ENCODE data around the gene LYL1.

The LYL1 gene

GRCh38 chr19:13060964-13061927, 41.4 kb downstream of the LYL1 start:
- no peaks in the 10 kb centered on the region for H3K79me2 ChIP-seq (ENCODE audit: control insufficient read depth, low read length)
- no peaks in the 10 kb centered on the region for H3K9me3 ChIP-seq (ENCODE audit: control insufficient read depth, insufficient read depth, low read length)
- no peaks in the 10 kb centered on the region for H3K36me3 ChIP-seq (ENCODE audit: control insufficient read depth, low read length)
- peaks cover 6% of the 10 kb centered on the region for H3K4me1 ChIP-seq (ENCODE audit: control insufficient read depth, low read length)
- no peaks in the 10 kb centered on the region for H4K20me1 ChIP-seq (ENCODE audit: control insufficient read depth, insufficient read depth, low read depth, low read length)
- H3K27ac ChIP-seq (ENCODE audit: low read depth, low read length), result no peak overlapping the region
- H3K27me3 ChIP-seq (ENCODE audit: control insufficient read depth, low read length), result peaks cover 50% of the 10 kb centered on the region
- no peaks in the 10 kb centered on the region for H3F3A ChIP-seq (ENCODE audit: control insufficient read depth, insufficient read depth)
- peak; percentile 92 for TF ChIP-seq CTCF (IDR thresholded peaks at IDR 0.05; ENCODE audit: low read depth, low read length, poor library complexity, severe bottlenecking)
- TF ChIP-seq EZH2phosphoT487 (IDR thresholded peaks at IDR 0.05; ENCODE audit: borderline replicate concordance, low read length), result peak; percentile 67; the same call in 1 of the 2 replicates
- H3K4me3 ChIP-seq (ENCODE audit: low read length), result peak overlapping the region; percentile 44
- peak overlapping the region; percentile 62 for H3K4me2 ChIP-seq (ENCODE audit: low read length)
- H3K9me2 ChIP-seq (replicated peaks; ENCODE audit: control insufficient read depth, low read length), result no peaks in the 10 kb centered on the region

GRCh38 chr19:13060233-13060963, 42.3 kb downstream of the LYL1 start:
- H3K4me2 ChIP-seq (ENCODE audit: low read length), result no peak overlapping the region
- peaks cover 6% of the 10 kb centered on the region for H3K4me1 ChIP-seq (ENCODE audit: control insufficient read depth, low read length)
- no peak overlapping the region for H3K27ac ChIP-seq (ENCODE audit: low read depth, low read length)
- no peaks in the 10 kb centered on the region for H3K9me2 ChIP-seq (replicated peaks; ENCODE audit: control insufficient read depth, low read length)
- H4K20me1 ChIP-seq (ENCODE audit: control insufficient read depth, insufficient read depth, low read depth, low read length), result no peaks in the 10 kb centered on the region
- TF ChIP-seq CTCF (IDR thresholded peaks at IDR 0.05; ENCODE audit: low read depth, low read length, poor library complexity, severe bottlenecking) (no peak), EZH2phosphoT487 (IDR thresholded peaks at IDR 0.05; ENCODE audit: borderline replicate concordance, low read length) (no peak)
- H3K79me2 ChIP-seq (ENCODE audit: control insufficient read depth, low read length), result no peaks in the 10 kb centered on the region
- H3K36me3 ChIP-seq (ENCODE audit: control insufficient read depth, low read length), result no peaks in the 10 kb centered on the region
- no peaks in the 10 kb centered on the region for H3F3A ChIP-seq (ENCODE audit: control insufficient read depth, insufficient read depth)
- H3K9me3 ChIP-seq (ENCODE audit: control insufficient read depth, insufficient read depth, low read length), result no peaks in the 10 kb centered on the region
- peaks cover 50% of the 10 kb centered on the region for H3K27me3 ChIP-seq (ENCODE audit: control insufficient read depth, low read length)
- no peak overlapping the region for H3K4me3 ChIP-seq (ENCODE audit: low read length)

- Histone ChIP-seq H3F3A (ENCODE audit: control insufficient read depth, insufficient read depth) (no peaks in the 10 kb centered on the region), H3K36me3 (ENCODE audit: control insufficient read depth, low read length) (no peaks in the 10 kb centered on the region), H3K4me2 (ENCODE audit: low read length) (no peak overlapping the region), H3K4me1 (ENCODE audit: control insufficient read depth, low read length) (peaks cover 6% of the 10 kb centered on the region), H4K20me1 (ENCODE audit: control insufficient read depth, insufficient read depth, low read depth, low read length) (no peaks in the 10 kb centered on the region), H3K79me2 (ENCODE audit: control insufficient read depth, low read length) (no peaks in the 10 kb centered on the region), H3K9me3 (ENCODE audit: control insufficient read depth, insufficient read depth, low read length) (no peaks in the 10 kb centered on the region), H3K9me2 (replicated peaks; ENCODE audit: control insufficient read depth, low read length) (no peaks in the 10 kb centered on the region), H3K4me3 (ENCODE audit: low read length) (no peak overlapping the region), H3K27me3 (ENCODE audit: control insufficient read depth, low read length) (peaks cover 52% of the 10 kb centered on the region), H3K27ac (ENCODE audit: low read depth, low read length) (no peak overlapping the region)
- TF ChIP-seq CTCF (IDR thresholded peaks at IDR 0.05; ENCODE audit: low read depth, low read length, poor library complexity, severe bottlenecking) (no peak), EZH2phosphoT487 (IDR thresholded peaks at IDR 0.05; ENCODE audit: borderline replicate concordance, low read length) (no peak)
Measured at GRCh38 chr19:13058951-13059660, 43.6 kb downstream of the LYL1 start.

Measured in DOHH2 (cell line).